ENCODE data around the gene RNU1-4. TPM values are rescaled to one million over a fixed set of nuclear protein-coding genes. Genes with fewer than 3 reads are reported as not detected.
"Not testable (repeated sequence)": the region's sequence is repeated elsewhere in the genome, so short reads cannot be mapped to it uniquely, and the experiment has no call there.

RNU1-4 gene
- total RNA-seq, 6 experiments from 2014 or later, result 1,191 to 2,394 (median 1,819) TPM

DNA sequence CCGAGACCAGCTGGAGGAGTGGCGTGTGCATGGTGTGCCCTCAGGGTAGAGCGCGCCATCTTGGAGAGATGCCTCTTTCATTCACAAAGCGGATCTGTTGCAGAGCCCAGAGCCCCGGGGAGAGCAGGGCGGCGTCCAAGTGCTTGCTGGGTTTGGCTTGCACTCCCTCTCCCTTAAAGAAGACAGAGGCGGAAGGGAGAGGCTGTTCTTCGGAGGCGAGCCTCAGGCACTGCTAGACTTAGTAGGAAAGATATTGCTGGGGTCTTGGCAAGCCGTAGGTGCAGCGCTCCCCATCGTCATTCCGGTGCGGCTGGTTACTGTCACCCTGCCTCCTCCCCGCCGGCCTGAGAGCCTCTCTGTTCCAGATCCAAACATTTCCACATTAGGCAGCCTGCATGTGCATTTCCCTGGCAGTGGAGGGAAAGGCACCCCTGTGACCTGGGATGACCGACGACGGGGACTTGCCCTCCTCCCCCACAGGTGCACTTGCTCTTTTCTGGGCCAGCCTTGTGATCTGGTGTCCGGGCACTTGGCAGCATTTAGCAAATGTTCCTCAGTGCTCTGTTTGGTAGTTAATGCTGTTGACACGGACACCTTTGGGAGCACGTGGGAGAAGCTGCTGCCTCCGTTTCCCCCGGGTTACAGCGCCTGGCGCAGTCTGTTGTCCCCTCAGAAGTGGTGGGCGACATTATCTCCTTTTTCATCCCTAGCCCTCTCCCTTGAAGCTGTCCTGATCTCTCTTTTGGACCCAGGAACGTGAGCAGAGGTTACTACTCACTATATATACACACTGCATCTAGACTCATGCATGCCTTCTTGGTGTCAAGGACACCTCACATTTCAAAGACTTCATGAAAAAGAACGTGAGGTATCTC, 25.7 kb downstream of the RNU1-4 start:
- H3K27ac Mint-ChIP-seq; H3K4me3 Mint-ChIP-seq; H3K9me3 Mint-ChIP-seq; H3K36me3 Mint-ChIP-seq (ENCODE audit: low read depth); DNase-seq: not testable (repeated sequence)
- Mint-ChIP-seq H3K27me3 (ENCODE audit: insufficient read depth) (peaks cover 18% of the 10 kb centered on the region; the same call in 1 of the 2 replicates), H3K4me1 (ENCODE audit: low read depth) (peaks cover 13% of the 10 kb centered on the region)

DNA sequence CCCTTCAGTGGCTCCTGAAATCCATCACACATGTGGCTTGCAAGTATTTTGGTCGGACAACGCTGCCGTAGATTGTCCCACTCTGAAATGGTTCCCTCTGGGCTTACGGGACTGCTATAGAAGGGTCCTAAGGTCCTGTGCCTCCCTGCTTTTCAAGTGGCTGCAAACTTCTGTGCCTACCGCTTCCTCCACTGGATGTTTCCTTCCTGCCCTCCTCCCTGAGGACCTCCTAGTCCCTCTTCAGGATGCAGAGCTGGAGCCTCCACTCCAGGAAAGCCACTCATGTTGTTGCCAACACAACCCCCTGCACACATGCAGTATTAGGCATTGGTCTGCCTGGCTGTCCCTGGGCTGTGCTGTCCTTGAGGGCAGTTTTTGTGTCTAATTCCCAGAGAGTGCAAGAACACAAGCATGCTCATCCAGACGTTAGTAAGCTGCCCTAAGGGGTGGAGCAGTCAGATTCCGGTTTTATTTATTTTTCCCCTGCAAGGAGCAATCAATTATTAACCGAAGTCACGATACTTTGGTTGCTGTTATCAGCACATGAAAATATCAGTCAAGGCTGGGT, 26.5 kb downstream of the RNU1-4 start:
- not testable (repeated sequence) for H3K36me3 Mint-ChIP-seq (ENCODE audit: low read depth); DNase-seq; H3K9me3 Mint-ChIP-seq; H3K27ac Mint-ChIP-seq; H3K4me3 Mint-ChIP-seq
- Mint-ChIP-seq H3K27me3 (ENCODE audit: insufficient read depth) (peaks cover 20% of the 10 kb centered on the region; the same call in 1 of the 2 replicates), H3K4me1 (ENCODE audit: low read depth) (peaks cover 13% of the 10 kb centered on the region)

DNA sequence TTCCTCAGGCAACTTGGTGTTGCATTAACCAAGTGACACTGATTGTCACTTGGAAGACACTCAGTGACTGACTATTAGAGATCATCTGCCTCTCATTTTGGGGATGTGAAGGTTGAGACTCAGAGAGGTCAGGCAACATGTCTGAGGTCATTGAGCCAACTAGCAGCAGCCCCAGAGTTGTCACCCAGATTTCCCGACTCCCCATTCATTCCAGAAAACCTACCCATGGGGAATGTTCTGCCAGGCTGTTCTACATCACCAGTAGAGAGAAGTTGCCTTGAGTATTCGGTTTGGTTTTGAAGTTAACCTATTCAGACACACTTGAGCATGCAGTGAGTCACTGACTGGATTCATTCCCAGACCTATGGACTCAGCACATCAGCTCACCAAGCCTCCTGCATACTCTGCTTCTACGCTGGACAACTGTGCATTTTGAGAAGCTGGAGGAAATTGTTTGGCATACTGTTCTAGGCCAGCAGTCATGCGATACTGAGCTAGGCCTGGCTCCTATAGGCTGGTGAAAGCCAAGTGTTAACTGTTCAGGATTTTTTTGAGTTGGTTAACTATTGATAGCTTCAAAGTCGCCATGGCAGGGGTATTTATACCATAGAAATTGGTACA, 29.9 kb downstream of the RNU1-4 start:
- not testable (repeated sequence) for H3K9me3 Mint-ChIP-seq; H3K4me3 Mint-ChIP-seq; H3K27ac Mint-ChIP-seq; H3K36me3 Mint-ChIP-seq (ENCODE audit: low read depth)
- Mint-ChIP-seq H3K4me1 (ENCODE audit: low read depth) (peaks cover 17% of the 10 kb centered on the region), H3K27me3 (ENCODE audit: insufficient read depth) (peaks cover 20% of the 10 kb centered on the region)
- peak; percentile 90 for DNase-seq

DNA sequence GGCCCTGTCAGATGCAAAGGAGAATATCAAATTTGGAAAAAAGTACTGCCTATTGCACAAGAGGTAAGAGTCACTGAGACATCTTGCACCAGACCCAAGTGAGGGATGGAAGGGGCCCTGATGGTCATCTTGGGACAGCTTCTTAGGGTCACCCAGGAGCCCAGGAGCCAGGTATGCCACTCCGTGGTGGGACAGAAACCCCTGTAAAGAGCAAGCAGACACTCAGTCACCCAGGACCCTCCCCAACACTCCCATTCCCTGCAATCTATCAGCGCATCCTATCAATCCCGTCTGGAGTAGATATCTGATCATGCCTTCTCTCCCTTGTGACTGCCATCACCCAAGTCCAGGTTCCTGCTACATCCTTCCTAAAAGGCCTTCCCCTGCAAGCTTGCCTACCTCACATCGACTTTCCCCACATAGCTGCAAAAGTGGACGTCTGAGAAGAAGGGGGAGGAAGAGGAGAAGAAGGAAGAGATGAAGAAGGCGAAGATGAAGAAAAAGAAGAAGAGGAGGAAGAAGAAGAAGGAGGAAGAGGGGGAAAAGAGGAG, 30.7 kb downstream of the RNU1-4 start:
- DNase-seq; H3K9me3 Mint-ChIP-seq; H3K4me3 Mint-ChIP-seq; H3K27ac Mint-ChIP-seq; H3K36me3 Mint-ChIP-seq (ENCODE audit: low read depth): not testable (repeated sequence)
- Mint-ChIP-seq H3K4me1 (ENCODE audit: low read depth) (peaks cover 15% of the 10 kb centered on the region), H3K27me3 (ENCODE audit: insufficient read depth) (peaks cover 15% of the 10 kb centered on the region)

DNA sequence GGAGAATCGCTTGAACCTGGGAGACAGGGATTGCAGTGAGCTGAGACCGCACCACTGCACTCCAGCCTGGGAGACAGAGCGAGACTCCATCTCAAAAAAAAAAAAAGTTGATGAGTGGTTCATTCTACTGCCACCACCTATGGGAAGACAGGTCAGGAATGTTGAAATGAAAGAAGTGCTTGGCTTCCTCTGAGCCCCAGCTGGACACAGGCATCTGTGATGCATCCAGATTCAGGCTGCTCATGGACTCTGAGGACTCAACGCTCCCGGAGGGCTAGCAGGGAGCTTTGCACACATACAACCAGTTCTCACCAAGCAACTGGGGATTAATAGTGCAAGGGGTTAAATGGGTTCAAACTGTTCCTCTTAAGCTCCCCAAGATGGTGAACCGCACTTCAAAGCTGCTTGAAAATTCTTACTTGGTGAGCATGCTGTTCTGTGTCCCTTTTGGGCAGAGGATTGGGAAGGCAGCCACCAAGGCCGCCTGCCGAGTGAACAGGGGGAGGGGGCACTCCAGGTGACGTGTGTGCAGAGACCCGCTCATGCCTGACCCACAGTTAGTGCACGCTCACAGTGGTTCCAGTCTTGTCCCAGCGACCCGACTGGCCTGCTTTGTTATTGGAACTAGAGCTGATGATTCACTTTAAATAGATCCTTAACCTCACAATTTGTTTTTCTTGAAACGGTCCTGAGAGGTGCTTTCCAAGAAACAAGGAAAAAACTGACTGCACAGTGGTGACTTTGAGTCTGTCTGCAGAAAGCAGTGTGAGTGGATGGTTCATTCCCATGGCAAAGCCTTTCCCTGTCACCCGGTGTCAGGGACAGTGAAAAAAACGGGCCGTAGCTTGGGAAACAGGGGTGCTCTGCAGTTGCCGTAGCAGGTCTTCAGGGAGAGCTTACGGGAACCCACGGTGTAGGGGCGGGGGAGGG, 32.2 kb downstream of the RNU1-4 start:
- H3K9me3 Mint-ChIP-seq; DNase-seq; H3K27ac Mint-ChIP-seq; H3K36me3 Mint-ChIP-seq (ENCODE audit: low read depth); H3K27me3 Mint-ChIP-seq (ENCODE audit: insufficient read depth); H3K4me3 Mint-ChIP-seq: not testable (repeated sequence)
- H3K4me1 Mint-ChIP-seq (ENCODE audit: low read depth), result peaks cover 15% of the 10 kb centered on the region

DNA sequence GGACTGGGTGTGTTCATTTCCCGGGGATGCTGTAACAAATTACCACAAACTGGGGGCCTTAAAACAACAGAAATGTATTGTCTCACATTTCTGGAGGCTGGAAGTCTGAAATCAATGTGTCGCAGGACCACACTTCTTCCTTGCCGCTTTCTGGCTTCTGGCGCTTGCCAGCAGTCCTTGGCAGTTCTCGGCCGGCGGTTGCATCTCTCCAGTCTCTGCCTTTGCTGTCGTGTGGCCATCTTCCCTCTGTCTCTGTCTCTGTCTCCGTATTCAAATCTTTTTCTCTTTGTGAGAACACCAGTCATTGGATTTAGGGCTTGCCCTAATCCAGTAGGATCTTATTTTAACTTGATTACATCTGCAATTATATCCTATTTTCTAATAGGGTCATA, 32.9 kb downstream of the RNU1-4 start:
- not testable (repeated sequence) for DNase-seq; H3K36me3 Mint-ChIP-seq (ENCODE audit: low read depth); H3K27ac Mint-ChIP-seq; H3K9me3 Mint-ChIP-seq; H3K4me3 Mint-ChIP-seq
- peaks cover 15% of the 10 kb centered on the region for H3K4me1 Mint-ChIP-seq (ENCODE audit: low read depth)
- H3K27me3 Mint-ChIP-seq (ENCODE audit: insufficient read depth), result peaks cover 11% of the 10 kb centered on the region

DNA sequence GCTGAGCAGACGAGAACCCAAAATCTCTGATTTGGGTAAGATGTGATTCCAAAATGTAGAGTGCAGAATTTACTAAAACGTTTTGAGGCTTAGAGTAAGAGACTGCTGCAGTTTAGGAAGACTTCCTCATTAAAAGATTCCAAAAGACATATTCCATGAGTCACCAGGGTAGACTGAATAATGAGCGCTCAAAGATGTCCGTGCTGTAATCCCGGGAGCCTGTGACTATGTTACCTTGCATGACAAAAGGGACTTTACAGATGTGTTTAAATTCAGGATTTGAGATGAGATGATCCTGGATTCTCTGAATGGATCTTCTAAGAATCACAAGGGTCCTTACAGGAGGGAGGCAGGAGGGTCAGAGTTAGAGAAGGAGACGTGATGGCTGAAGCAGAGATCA, 33.4 kb downstream of the RNU1-4 start:
- H3K27ac Mint-ChIP-seq; H3K36me3 Mint-ChIP-seq (ENCODE audit: low read depth); DNase-seq; H3K9me3 Mint-ChIP-seq; H3K4me3 Mint-ChIP-seq: not testable (repeated sequence)
- Mint-ChIP-seq H3K27me3 (ENCODE audit: insufficient read depth) (peaks cover 11% of the 10 kb centered on the region), H3K4me1 (ENCODE audit: low read depth) (peaks cover 15% of the 10 kb centered on the region)

DNA sequence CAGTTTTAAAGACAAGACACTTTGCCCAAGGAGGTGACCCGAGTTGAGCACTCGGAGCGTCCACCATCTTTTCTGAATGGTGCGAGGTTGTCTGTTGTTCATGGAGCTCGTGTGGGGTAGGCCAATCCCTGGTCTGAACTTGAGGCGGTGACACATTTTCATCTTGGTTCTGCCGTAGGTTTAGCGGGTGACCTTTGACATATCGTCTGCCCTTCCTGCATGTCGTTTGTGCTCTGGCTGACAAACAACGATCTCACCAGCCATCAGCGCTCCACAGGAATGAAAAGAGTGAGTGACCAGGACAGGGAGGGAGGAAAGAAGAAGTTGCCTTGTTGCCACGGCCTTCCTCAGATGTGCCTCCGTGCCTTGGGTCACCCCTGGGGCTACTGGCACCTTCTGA, 34.5 kb downstream of the RNU1-4 start:
- H3K27me3 Mint-ChIP-seq (ENCODE audit: insufficient read depth), result peaks cover 11% of the 10 kb centered on the region
- not testable (repeated sequence) for H3K36me3 Mint-ChIP-seq (ENCODE audit: low read depth); H3K4me3 Mint-ChIP-seq; H3K27ac Mint-ChIP-seq; DNase-seq; H3K9me3 Mint-ChIP-seq
- peaks cover 15% of the 10 kb centered on the region for H3K4me1 Mint-ChIP-seq (ENCODE audit: low read depth)

DNA sequence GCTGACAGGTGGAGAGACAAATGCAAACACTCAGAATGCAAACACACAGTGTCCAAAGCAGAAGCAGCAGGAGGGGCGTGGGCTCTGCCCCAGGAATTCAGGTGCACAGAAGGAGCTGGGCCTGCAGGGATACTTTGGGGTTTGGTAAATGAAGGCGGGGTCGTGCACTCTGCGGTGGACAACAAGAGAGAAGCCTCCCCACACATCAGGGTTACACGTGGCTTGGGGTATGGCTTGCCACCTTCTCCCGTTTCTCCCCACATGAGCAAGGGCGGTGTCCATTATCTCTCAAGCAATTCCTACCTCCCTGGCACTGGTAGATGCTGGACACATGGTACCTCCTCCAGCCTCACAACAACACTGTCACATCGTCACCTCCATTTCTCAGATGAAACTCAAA, 35.0 kb downstream of the RNU1-4 start:
- Mint-ChIP-seq H3K4me1 (ENCODE audit: low read depth) (peaks cover 10% of the 10 kb centered on the region), H3K27me3 (ENCODE audit: insufficient read depth) (peaks cover 11% of the 10 kb centered on the region)
- DNase-seq; H3K27ac Mint-ChIP-seq; H3K4me3 Mint-ChIP-seq; H3K36me3 Mint-ChIP-seq (ENCODE audit: low read depth); H3K9me3 Mint-ChIP-seq: not testable (repeated sequence)

DNA sequence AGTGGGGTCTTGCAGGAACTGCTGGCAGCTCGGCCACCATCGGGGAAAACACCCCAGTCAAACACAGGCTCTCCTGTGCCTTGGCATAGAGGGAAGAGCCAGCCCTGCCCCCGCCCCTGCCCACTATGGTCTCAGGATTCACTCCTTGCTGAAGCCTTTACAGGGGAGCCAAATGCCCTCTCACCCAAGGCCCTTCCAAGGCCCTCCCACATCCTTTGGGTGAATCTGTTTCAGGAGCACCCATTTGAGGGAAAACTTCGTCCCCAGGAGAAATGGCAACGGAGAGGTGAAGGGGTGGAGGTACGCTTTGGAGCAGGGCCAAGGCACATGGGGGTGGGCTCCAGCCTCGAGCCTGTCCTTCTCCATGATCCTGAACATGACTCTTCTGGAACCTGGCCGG, 35.9 kb downstream of the RNU1-4 start:
- not testable (repeated sequence) for H3K27ac Mint-ChIP-seq; H3K4me1 Mint-ChIP-seq (ENCODE audit: low read depth); H3K36me3 Mint-ChIP-seq (ENCODE audit: low read depth); H3K4me3 Mint-ChIP-seq; H3K9me3 Mint-ChIP-seq; H3K27me3 Mint-ChIP-seq (ENCODE audit: insufficient read depth); DNase-seq

DNA sequence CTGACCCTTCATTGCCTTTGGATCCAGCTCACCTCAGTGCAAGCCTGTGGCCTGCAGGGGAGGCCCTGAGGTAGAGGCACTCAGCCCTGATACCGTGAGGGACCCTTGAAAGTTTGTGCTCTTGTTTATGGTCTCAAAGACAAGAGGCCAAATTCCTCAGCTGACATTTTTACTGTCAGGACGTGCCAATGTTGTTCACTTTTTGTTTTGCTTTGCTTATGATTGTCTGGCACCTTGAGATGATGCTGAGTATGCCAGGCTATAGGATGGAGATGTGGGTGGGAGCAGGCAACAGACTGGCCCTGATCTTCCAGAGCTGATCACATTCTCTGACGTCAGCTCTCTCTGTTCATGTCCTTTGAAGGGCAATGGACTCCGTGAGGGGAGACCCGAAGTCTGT, 36.5 kb downstream of the RNU1-4 start:
- not testable (repeated sequence) for H3K27me3 Mint-ChIP-seq (ENCODE audit: insufficient read depth); H3K9me3 Mint-ChIP-seq; H3K4me3 Mint-ChIP-seq; DNase-seq; H3K4me1 Mint-ChIP-seq (ENCODE audit: low read depth); H3K27ac Mint-ChIP-seq; H3K36me3 Mint-ChIP-seq (ENCODE audit: low read depth)

DNA sequence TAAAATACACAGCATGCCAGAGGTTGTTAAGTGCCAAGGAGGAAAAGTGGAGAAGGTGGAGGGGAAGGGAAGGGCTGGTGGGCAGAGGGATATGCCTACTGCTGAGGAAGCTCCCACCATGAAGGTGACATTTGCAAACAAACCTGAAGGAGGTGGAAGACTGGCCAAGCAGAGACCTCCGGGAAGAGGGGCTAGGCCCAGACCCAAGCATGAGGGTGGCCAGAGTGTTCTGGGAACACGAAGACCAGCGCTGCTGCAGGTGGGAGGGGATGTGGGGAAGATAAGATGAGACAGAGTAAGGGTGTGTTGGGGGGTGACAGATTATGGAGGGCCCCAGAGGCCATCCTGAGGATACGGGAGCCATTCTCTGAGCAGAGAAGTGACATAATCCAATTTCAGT, 37.5 kb downstream of the RNU1-4 start:
- H3K27me3 Mint-ChIP-seq (ENCODE audit: insufficient read depth); H3K9me3 Mint-ChIP-seq; H3K4me1 Mint-ChIP-seq (ENCODE audit: low read depth); DNase-seq; H3K4me3 Mint-ChIP-seq; H3K27ac Mint-ChIP-seq; H3K36me3 Mint-ChIP-seq (ENCODE audit: low read depth): not testable (repeated sequence)

DNA sequence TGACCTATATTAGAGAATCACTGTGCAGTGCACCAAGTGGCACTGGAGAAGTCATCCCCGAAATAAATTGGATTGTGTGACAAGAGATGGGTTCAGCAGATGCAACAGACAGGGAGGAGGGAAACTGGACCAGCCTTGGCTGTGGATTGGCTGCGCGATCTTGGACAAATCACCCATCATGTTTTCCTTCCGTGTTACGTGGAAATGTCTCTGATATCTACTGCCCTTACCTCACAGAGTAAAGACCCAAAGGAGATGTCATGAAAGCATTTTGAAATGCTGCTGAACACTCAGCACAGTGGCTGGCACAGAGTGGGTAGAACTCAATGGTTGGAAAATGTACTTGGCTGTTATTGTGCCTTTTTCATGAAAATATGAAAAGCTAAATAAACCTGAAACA, 39.2 kb downstream of the RNU1-4 start:
- H3K4me1 Mint-ChIP-seq (ENCODE audit: low read depth); H3K36me3 Mint-ChIP-seq (ENCODE audit: low read depth); H3K27me3 Mint-ChIP-seq (ENCODE audit: insufficient read depth); H3K4me3 Mint-ChIP-seq; H3K9me3 Mint-ChIP-seq; H3K27ac Mint-ChIP-seq; DNase-seq: not testable (repeated sequence)
